IMR-90 (cell line): Measurements from ENCODE around the gene ETFB. TPM values are rescaled to one million over a fixed set of nuclear protein-coding genes. Genes with fewer than 3 reads are reported as not detected.

ENCODE experiments used
- ATAC-seq: fragments of 200-7000 bp; cut with Tn5 transposase; 2 replicates; pipeline ENCODE4 v1.9.1; 2020; ENCODE audit warnings: low read depth, mild to moderate bottlenecking, moderate library complexity
- BruUV-seq: library from RNA; stranded (reverse); fragments of 400-500 nt; replicated peaks from 2 replicates; lab custom pipeline; 2021; lab: Mats Ljungman, UMichigan
- CTCF ChIA-PET: fragments of 300-600 bp; formaldehyde crosslinking; extraction: SDS; loops from one replicate; lab custom pipeline; 2021; ENCODE audit warnings: antibody characterized with exemption; lab: Yijun Ruan, JAX
- POLR2A ChIA-PET: fragments of 300-600 bp; sonication (Branson Sonifier 250); formaldehyde crosslinking; loops from one replicate; lab custom pipeline; 2022; ENCODE audit warnings: antibody characterized with exemption; ENCODE audit not compliant: unreplicated experiment; lab: Charles Lee
- DNase-seq: peaks from one replicate; pipeline ENCODE4 v3.0.0; 2013
- H2AFZ ChIP-seq: replicated peaks from 2 replicates; pipeline ENCODE3; 2013; ENCODE audit warnings: low read length, mild to moderate bottlenecking; ENCODE audit not compliant: poor library complexity
- H2AK5ac ChIP-seq: 2 replicates; pipeline ENCODE4 v1.6.1; 2013; ENCODE audit warnings: low read depth, low read length, inconsistent platforms
- H2AK9ac ChIP-seq: replicated peaks from 2 replicates; pipeline ENCODE3; 2013; ENCODE audit warnings: mild to moderate bottlenecking, low read depth, low read length, moderate library complexity; ENCODE audit not compliant: poor library complexity
- H2BK120ac ChIP-seq: 2 replicates; pipeline ENCODE4 v1.6.1; 2013; ENCODE audit warnings: low read depth, low read length, inconsistent platforms
- H2BK15ac ChIP-seq: 3 replicates; pipeline ENCODE4 v1.6.1; 2013; ENCODE audit warnings: low read depth, low read length, inconsistent platforms
- H2BK20ac ChIP-seq: 2 replicates; pipeline ENCODE4 v1.6.1; 2013; ENCODE audit warnings: low read depth, mild to moderate bottlenecking, inconsistent platforms, low read length, moderate library complexity
- H2BK5ac ChIP-seq: 2 replicates; pipeline ENCODE4 v1.6.1; 2013; ENCODE audit warnings: mild to moderate bottlenecking, low read depth, low read length, inconsistent platforms; ENCODE audit not compliant: poor library complexity, severe bottlenecking
- H3K14ac ChIP-seq: replicated peaks from 2 replicates; pipeline ENCODE4 v1.6.1; 2013; ENCODE audit warnings: low read depth, low read length, inconsistent platforms
- H3K18ac ChIP-seq: 2 replicates; pipeline ENCODE4 v1.6.1; 2013; ENCODE audit warnings: low read depth, low read length, control low read depth
- H3K23ac ChIP-seq: 2 replicates; pipeline ENCODE4 v1.6.1; 2013; ENCODE audit warnings: low read depth, low read length, inconsistent platforms
- H3K27ac ChIP-seq: 2 replicates; pipeline ENCODE4 v1.5.1; 2013; ENCODE audit warnings: mild to moderate bottlenecking, control low read depth, low read length; ENCODE audit not compliant: insufficient read depth
- H3K27me3 ChIP-seq: 2 replicates; pipeline ENCODE4 v1.6.1; 2013; ENCODE audit warnings: low read length; ENCODE audit not compliant: control insufficient read depth, insufficient read depth
- H3K36me3 ChIP-seq: 2 replicates; pipeline ENCODE4 v1.6.1; 2013; ENCODE audit warnings: low read length, mixed read lengths; ENCODE audit not compliant: control insufficient read depth, insufficient read depth
- H3K4ac ChIP-seq: 2 replicates; pipeline ENCODE4 v1.6.1; 2013; ENCODE audit warnings: low read depth, low read length, inconsistent platforms
- H3K4me1 ChIP-seq: 2 replicates; pipeline ENCODE4 v1.6.1; 2013; ENCODE audit warnings: low read length, mixed read lengths; ENCODE audit not compliant: control insufficient read depth, insufficient read depth
- H3K4me2 ChIP-seq: 2 replicates; pipeline ENCODE4 v1.6.1; 2013; ENCODE audit warnings: low read depth, mild to moderate bottlenecking, control low read depth, low read length, moderate library complexity
- H3K4me3 ChIP-seq: 2 replicates; pipeline ENCODE4 v1.5.1; 2013; ENCODE audit warnings: low read depth, mild to moderate bottlenecking, control low read depth, low read length, moderate library complexity; ENCODE audit not compliant: insufficient read depth
- H3K56ac ChIP-seq: 2 replicates; pipeline ENCODE4 v1.6.1; 2013; ENCODE audit warnings: low read length, inconsistent platforms; ENCODE audit not compliant: insufficient read depth; ENCODE audit errors: extremely low read depth
- H3K79me1 ChIP-seq, 2 experiments: 2 replicates each; pipeline ENCODE4 v1.6.1; 2013; ENCODE audit warnings: low read length in 2 of 2, inconsistent platforms in 1 of 2, low read depth in 1 of 2
- H3K9ac ChIP-seq: 2 replicates; pipeline ENCODE4 v1.6.1; 2013; ENCODE audit warnings: low read depth, low read length, control low read depth
- H3K9me1 ChIP-seq: 2 replicates; pipeline ENCODE4 v1.6.1; 2013; ENCODE audit warnings: low read length, inconsistent platforms; ENCODE audit not compliant: insufficient read depth
- H3K9me3 ChIP-seq: 2 replicates; pipeline ENCODE4 v1.6.1; 2013; ENCODE audit warnings: low read length; ENCODE audit not compliant: control insufficient read depth, insufficient read depth
- H4K20me1 ChIP-seq: 2 replicates; pipeline ENCODE4 v1.6.1; 2013; ENCODE audit warnings: low read length, inconsistent platforms; ENCODE audit not compliant: insufficient read depth
- H4K5ac ChIP-seq: 2 replicates; pipeline ENCODE4 v1.6.1; 2013; ENCODE audit warnings: mild to moderate bottlenecking, low read depth, low read length, control low read depth
- H4K8ac ChIP-seq, 2 experiments: 2 replicates each; pipeline ENCODE4 v1.6.1; 2013; ENCODE audit warnings: low read depth in 2 of 2, low read length in 2 of 2, control low read depth in 1 of 2, inconsistent platforms in 1 of 2
- H4K91ac ChIP-seq: 2 replicates; pipeline ENCODE4 v1.6.1; 2013; ENCODE audit warnings: low read depth, low read length, inconsistent platforms; ENCODE audit not compliant: insufficient read depth
- BHLHE40 ChIP-seq: fragments of 150-350 bp; IDR thresholded peaks from 2 replicates; pipeline ENCODE4 v1.6.1; 2016; ENCODE audit warnings: mild to moderate bottlenecking, low read depth, low read length
- CEBPB ChIP-seq: IDR thresholded peaks from 2 replicates; pipeline ENCODE4 v1.6.1; 2012; ENCODE audit warnings: low read depth, low read length, improper control_type of control experiment
- CHD1 ChIP-seq: IDR thresholded peaks from 2 replicates; pipeline ENCODE4 v1.6.1; 2012; ENCODE audit warnings: low read depth, low read length, improper control_type of control experiment
- ELK1 ChIP-seq: fragments of 150-350 bp; IDR thresholded peaks from 2 replicates; pipeline ENCODE4 v1.6.1; 2016; ENCODE audit warnings: low read depth, mild to moderate bottlenecking, low read length, moderate library complexity, borderline replicate concordance
- FOS ChIP-seq: fragments of 150-350 bp; IDR thresholded peaks from 2 replicates; pipeline ENCODE4 v1.6.1; 2016; ENCODE audit warnings: low read depth, low read length
- MAFK ChIP-seq: IDR thresholded peaks from 2 replicates; pipeline ENCODE4 v1.6.1; 2012; ENCODE audit warnings: low read depth, low read length, improper control_type of control experiment
- MAZ ChIP-seq: IDR thresholded peaks from 2 replicates; pipeline ENCODE4 v1.6.1; 2012; ENCODE audit warnings: low read depth, mild to moderate bottlenecking, low read length, improper control_type of control experiment, moderate library complexity, borderline replicate concordance
- MXI1 ChIP-seq: IDR thresholded peaks from 2 replicates; pipeline ENCODE4 v1.6.1; 2012; ENCODE audit warnings: low read depth, mild to moderate bottlenecking, low read length, moderate library complexity, borderline replicate concordance
- NFE2L2 ChIP-seq: fragments of 150-350 bp; IDR thresholded peaks from 2 replicates; pipeline ENCODE4 v1.6.1; 2016; ENCODE audit warnings: low read depth, mild to moderate bottlenecking, low read length
- POLR2A ChIP-seq: IDR thresholded peaks from 2 replicates; pipeline ENCODE4 v1.6.1; 2012; ENCODE audit warnings: mild to moderate bottlenecking, low read depth, low read length
- RAD21 ChIP-seq: IDR thresholded peaks from 2 replicates; pipeline ENCODE4 v1.6.1; 2012; ENCODE audit warnings: low read length, improper control_type of control experiment
- RCOR1 ChIP-seq: IDR thresholded peaks from 2 replicates; pipeline ENCODE4 v1.6.1; 2012; ENCODE audit warnings: mild to moderate bottlenecking, low read length, improper control_type of control experiment; ENCODE audit not compliant: insufficient replicate concordance
- RFX5 ChIP-seq: IDR thresholded peaks from 2 replicates; pipeline ENCODE4 v1.8.0; 2012; ENCODE audit warnings: low read depth, mild to moderate bottlenecking, low read length, moderate library complexity
- SMC3 ChIP-seq: fragments of 150-350 bp; IDR thresholded peaks from 2 replicates; pipeline ENCODE4 v1.6.1; 2016; ENCODE audit warnings: low read depth, mild to moderate bottlenecking, antibody characterized with exemption, low read length, moderate library complexity
- USF2 ChIP-seq: fragments of 150-350 bp; IDR thresholded peaks from 2 replicates; pipeline ENCODE4 v1.6.1; 2017; ENCODE audit warnings: mild to moderate bottlenecking, antibody characterized with exemption, low read length, low read depth
- WGBS, 2 experiments: methylation state at CpG; one replicate each; pipeline versions ENCODE4 v1.1.5 to v1.1.7; 2013; ENCODE audit warnings: missing lambda C conversion rate in 2 of 2; ENCODE audit not compliant: insufficient read length in 1 of 2; ENCODE audit errors: extremely low coverage in 2 of 2; 5-methylcytosine and 5-hydroxymethylcytosine counted together
- dilution Hi-C: fragments of 300-500 bp; cut with HindIII; formaldehyde crosslinking; loops from one replicate; pipeline ENCODE4 v1.14.3; 2018; ENCODE audit warnings: low sequenced_read_pairs; ENCODE audit not compliant: unreplicated experiment
- in situ Hi-C: fragments of 300-500 bp; cut with MboI; formaldehyde crosslinking; loops from 3 replicates; pipeline ENCODE4 v1.14.3; 2019; ENCODE audit warnings: low sequenced_read_pairs, inconsistent platforms, mixed read lengths
- intact Hi-C: fragments of 100-400 bp; cut with micrococcal nuclease; formaldehyde crosslinking; loops from 2 replicates; pipeline ENCODE4 v1.10.0; 2022
- polyA plus RNA-seq, 3 experiments: library from polyadenylated mRNA; depleted of rRNA; stranded (reverse); fragments of >200 nt; gene quantifications; 2 replicates each; pipeline ENCODE4 v1.2.3, GENCODE V29; 2012; ENCODE audit warnings: low replicate concordance in 1 of 3
- total RNA-seq: library from RNA; depleted of rRNA; stranded (reverse); fragments of >200 nt; gene quantifications from 2 replicates; pipeline ENCODE4 v1.2.3, GENCODE V29; 2012
- TF ChIP-seq, protein P1 (sequence below): conservative IDR thresholded peaks from 2 replicates; pipeline ENCODE4 v1.5.1; 2012; ENCODE audit warnings: mild to moderate bottlenecking, low read depth, low read length, improper control_type of control experiment

The ETFB gene
- total and polyA plus RNA-seq, 2 of the 4 experiments (the other 2 are of a cell fraction), result 141 to 166 TPM

DNA sequence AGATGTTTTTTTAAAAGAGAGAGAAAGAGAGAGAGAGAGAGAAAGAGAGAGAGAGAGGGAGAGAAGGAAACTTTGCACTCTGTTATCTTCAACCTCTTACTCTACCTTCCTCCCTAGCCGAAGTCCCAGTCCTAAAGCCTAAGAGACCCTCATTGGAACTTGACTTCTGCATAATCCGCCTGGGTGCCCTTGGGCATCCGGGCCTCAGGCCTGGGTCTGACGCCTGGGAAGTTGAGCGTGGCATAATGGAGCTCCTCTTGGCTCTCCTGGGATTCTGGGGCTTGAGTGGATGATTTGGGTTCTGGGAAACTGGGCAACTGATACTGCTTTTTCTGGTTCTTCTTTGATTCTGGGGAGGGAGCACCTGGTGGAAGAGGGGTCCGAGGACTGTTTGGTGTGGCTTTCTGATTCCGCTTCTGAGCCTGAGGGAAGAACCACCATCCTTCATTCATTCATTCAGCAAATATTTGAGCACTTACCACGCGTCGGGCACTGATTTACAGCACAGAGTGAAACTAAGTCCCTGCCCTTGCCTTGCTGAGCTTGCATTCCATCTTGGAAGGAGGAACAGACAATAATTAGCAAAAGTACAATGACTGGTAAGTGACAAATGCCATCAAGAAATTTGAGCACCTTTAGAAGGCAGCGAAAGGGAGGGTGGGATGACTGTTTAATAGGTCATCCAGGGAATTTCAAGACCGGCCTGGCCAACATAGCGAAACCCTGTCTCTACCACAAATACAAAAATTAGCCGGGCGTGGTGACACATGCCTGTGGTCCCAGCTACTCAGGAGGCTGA lies 45.0 kb upstream of the ETFB start:
- Histone ChIP-seq H3K79me1 (no peaks in the 10 kb centered on the region), H3K4ac (no peak overlapping the region), H3K27me3 (no peaks in the 10 kb centered on the region), H3K9me1 (no peaks in the 10 kb centered on the region), H3K4me2 (no peak overlapping the region), H3K23ac (no peak overlapping the region), H2AK5ac (no peak overlapping the region), H2BK20ac (no peak overlapping the region), H3K9me3 (no peaks in the 10 kb centered on the region), H4K91ac (no peak overlapping the region), H3K4me3 (no peak overlapping the region), H3K27ac (no peak overlapping the region), H2BK5ac (no peak overlapping the region), H2AK9ac (no peak overlapping the region), H2BK120ac (no peak overlapping the region), H4K8ac (no peak overlapping the region), H3K36me3 (no peaks in the 10 kb centered on the region), H3K56ac (no peak overlapping the region; the same call in 1 of the 2 replicates), H2BK15ac (no peak overlapping the region), H2AFZ (no peak overlapping the region), H4K20me1 (no peaks in the 10 kb centered on the region), H4K5ac (no peak overlapping the region), H3K14ac (no peak overlapping the region), H3K18ac (no peak overlapping the region), H3K9ac (no peak overlapping the region), H3K4me1 (no peaks in the 10 kb centered on the region)
- CTCF ChIA-PET, result no interaction called here
- ATAC-seq (no peak), DNase-seq (no peak)
- intact Hi-C loops (no loop called here), in situ Hi-C loops (no loop called here), dilution Hi-C loops (no loop called here)
- no TSS peak for BruUV-seq
- POLR2A ChIA-PET, result no interaction called here
- TF ChIP-seq NFE2L2 (no peak), RCOR1 (no peak), CEBPB (no peak), MXI1 (no peak), USF2 (no peak), FOS (no peak), BHLHE40 (no peak), ELK1 (no peak), SMC3 (no peak), MAZ (no peak), RAD21 (no peak), POLR2A (no peak), CHD1 (no peak), MAFK (no peak), RFX5 (no peak)
- TF ChIP-seq, protein P1, sequence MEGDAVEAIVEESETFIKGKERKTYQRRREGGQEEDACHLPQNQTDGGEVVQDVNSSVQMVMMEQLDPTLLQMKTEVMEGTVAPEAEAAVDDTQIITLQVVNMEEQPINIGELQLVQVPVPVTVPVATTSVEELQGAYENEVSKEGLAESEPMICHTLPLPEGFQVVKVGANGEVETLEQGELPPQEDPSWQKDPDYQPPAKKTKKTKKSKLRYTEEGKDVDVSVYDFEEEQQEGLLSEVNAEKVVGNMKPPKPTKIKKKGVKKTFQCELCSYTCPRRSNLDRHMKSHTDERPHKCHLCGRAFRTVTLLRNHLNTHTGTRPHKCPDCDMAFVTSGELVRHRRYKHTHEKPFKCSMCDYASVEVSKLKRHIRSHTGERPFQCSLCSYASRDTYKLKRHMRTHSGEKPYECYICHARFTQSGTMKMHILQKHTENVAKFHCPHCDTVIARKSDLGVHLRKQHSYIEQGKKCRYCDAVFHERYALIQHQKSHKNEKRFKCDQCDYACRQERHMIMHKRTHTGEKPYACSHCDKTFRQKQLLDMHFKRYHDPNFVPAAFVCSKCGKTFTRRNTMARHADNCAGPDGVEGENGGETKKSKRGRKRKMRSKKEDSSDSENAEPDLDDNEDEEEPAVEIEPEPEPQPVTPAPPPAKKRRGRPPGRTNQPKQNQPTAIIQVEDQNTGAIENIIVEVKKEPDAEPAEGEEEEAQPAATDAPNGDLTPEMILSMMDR, result no peak
- 60% methylated on average over 1 of the region's 15 CpGs; no CpG with 5 or more reads in 1 of the 2 experiments for WGBS, 2 experiments
